BE2C (cell line): ENCODE measurements around the gene MEP1B.

ENCODE experiments used
- DNase-seq: peaks from one replicate; pipeline ENCODE4 v3.0.0-alpha.2; 2020
- H3K27me3 ChIP-seq: fragments of 250-450 bp; sonication (Bioruptor Pico); 2 replicates; pipeline ENCODE4 v1.5.1; 2020; ENCODE audit warnings: mild to moderate bottlenecking
- H3K36me3 ChIP-seq: fragments of 250-450 bp; sonication (Bioruptor Pico); 2 replicates; pipeline ENCODE4 v1.5.1; 2020; ENCODE audit warnings: mild to moderate bottlenecking
- H3K4me1 ChIP-seq: fragments of 250-450 bp; sonication (Bioruptor Pico); 2 replicates; pipeline ENCODE4 v1.5.1; 2020
- H3K4me3 ChIP-seq: 2 replicates; pipeline ENCODE4 v1.5.1; 2011; ENCODE audit warnings: low read depth, low read length
- H3K9me3 ChIP-seq: fragments of 250-450 bp; sonication (Bioruptor Pico); 2 replicates; pipeline ENCODE4 v1.5.1; 2020
- TF ChIP-seq, protein P1 (sequence below): IDR thresholded peaks from 2 replicates; pipeline ENCODE4 v1.5.1; 2012; ENCODE audit warnings: mild to moderate bottlenecking, low read depth, low read length

Gene MEP1B

DNA sequence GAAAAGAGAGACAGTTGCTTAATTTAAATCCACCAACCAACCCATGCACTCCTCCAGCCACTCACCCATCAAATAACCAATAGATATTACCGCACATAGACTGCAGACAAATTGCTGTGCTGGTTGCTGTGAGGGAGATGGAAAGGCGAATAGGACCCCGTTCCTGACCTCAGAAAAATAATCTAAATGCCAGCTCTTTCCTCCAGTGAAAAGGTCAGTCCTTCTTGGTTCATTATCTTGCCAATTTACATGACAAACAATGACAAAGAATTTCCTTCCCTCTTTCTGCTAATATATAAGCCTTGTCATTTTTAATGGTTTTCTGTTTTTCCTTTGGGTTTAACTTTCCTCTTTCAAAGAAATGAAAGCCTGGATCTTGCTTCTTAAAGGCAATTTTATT, 61.6 kb downstream of the MEP1B start:
- TF ChIP-seq, protein P1, sequence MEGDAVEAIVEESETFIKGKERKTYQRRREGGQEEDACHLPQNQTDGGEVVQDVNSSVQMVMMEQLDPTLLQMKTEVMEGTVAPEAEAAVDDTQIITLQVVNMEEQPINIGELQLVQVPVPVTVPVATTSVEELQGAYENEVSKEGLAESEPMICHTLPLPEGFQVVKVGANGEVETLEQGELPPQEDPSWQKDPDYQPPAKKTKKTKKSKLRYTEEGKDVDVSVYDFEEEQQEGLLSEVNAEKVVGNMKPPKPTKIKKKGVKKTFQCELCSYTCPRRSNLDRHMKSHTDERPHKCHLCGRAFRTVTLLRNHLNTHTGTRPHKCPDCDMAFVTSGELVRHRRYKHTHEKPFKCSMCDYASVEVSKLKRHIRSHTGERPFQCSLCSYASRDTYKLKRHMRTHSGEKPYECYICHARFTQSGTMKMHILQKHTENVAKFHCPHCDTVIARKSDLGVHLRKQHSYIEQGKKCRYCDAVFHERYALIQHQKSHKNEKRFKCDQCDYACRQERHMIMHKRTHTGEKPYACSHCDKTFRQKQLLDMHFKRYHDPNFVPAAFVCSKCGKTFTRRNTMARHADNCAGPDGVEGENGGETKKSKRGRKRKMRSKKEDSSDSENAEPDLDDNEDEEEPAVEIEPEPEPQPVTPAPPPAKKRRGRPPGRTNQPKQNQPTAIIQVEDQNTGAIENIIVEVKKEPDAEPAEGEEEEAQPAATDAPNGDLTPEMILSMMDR: no peak
- Histone ChIP-seq H3K4me1 (no peaks in the 10 kb centered on the region), H3K4me3 (no peak overlapping the region), H3K27me3 (no peaks in the 10 kb centered on the region), H3K9me3 (no peaks in the 10 kb centered on the region), H3K36me3 (no peaks in the 10 kb centered on the region)
- no peak for DNase-seq

DNA sequence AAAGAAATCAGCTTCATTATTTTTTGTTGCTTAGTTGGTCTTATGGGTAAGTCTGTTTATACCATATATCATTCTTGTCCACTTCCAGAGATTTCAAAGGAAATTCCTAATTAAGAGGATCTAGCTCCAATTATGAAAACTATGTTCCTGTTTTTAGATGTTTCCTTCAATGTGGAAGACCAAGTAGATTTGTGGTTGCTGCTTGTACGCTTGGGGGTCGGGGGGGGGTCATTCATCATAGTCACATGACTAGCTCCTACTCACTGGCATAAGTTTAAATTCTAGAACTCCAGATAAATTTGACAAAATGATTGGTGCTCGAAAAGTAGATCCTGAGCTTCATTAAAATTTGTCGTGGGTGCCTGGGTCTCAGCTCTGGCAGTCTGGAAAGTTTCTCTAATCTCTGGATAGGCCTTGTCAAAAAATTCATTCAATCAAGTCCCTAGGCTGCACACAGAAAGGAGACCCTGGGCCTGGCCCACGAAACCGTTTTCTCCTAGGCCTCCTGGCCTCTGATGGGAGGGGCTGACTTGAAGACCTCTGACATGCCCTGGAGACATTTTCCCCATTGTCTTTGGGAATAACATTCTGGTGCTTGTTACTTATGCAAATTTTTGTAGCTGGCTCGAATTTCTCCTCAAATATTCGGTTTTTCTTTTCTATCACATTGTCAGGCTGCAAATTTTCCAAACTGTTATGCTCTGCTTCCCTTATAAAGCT, 62.5 kb downstream of the MEP1B start:
- DNase-seq: no peak
- H3K27me3 ChIP-seq: no peaks in the 10 kb centered on the region
- no peak overlapping the region for H3K4me3 ChIP-seq
- no peaks in the 10 kb centered on the region for H3K4me1 ChIP-seq
- H3K9me3 ChIP-seq: no peaks in the 10 kb centered on the region
- H3K36me3 ChIP-seq: no peaks in the 10 kb centered on the region
- TF ChIP-seq, protein P1: no peak

DNA sequence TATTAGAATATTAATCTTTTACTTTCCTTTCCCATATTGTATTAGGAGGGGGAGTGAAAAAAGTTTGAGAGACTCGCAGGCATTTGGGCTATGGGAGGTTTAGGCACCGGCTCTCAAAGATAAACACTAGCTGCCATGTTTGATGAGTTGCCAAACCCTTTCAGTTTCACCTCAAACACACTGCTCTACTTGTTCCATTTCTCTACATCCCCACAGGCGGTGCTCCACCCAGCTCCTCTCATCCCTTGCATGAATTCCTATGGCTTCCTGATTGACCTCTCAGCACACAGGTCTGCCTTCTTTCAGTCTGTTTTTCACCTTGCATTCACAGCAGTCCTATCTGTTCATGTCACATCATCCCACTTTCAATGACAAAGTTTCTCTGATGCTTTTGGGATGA, 65.7 kb downstream of the MEP1B start:
- H3K36me3 ChIP-seq: no peaks in the 10 kb centered on the region
- no peaks in the 10 kb centered on the region for H3K27me3 ChIP-seq
- H3K4me3 ChIP-seq: no peak overlapping the region
- TF ChIP-seq, protein P1: no peak
- DNase-seq: no peak
- no peaks in the 10 kb centered on the region for H3K4me1 ChIP-seq
- no peaks in the 10 kb centered on the region for H3K9me3 ChIP-seq

DNA sequence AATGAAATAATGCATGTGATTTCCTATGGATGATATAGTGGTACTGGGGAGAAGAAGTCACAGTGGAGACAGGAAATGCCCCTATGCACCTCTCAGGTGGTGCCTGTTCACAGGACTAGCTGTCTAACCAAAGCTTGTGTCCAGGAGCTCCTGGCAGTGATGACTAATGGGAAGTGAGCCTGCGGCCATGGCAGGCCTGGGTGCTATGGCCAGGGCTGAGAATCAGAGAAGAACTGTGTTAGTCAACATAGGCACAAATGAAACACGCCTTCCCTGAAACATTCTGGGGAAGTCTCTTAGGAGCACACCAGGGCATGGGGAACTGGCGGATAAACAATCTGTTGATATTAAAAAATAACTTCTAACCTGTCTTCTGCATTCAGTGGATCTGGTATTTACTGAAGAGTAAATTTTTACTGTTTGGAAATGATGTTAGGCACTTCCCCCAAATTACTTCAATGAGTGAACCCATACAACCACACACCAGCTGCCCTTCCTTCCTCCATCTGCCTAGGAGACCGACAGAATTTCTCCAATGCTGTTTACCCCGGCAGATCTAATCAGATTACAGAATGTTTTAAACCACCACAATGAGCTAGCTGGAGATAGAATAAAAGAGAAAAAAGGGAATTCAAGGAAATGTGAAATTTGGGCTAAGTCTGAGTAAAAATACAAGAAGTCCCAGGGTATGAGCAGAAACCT, 67.4 kb downstream of the MEP1B start:
- DNase-seq: no peak
- no peaks in the 10 kb centered on the region for H3K4me1 ChIP-seq
- no peaks in the 10 kb centered on the region for H3K9me3 ChIP-seq
- no peaks in the 10 kb centered on the region for H3K27me3 ChIP-seq
- no peaks in the 10 kb centered on the region for H3K36me3 ChIP-seq
- TF ChIP-seq, protein P1: no peak
- H3K4me3 ChIP-seq: no peak overlapping the region

DNA sequence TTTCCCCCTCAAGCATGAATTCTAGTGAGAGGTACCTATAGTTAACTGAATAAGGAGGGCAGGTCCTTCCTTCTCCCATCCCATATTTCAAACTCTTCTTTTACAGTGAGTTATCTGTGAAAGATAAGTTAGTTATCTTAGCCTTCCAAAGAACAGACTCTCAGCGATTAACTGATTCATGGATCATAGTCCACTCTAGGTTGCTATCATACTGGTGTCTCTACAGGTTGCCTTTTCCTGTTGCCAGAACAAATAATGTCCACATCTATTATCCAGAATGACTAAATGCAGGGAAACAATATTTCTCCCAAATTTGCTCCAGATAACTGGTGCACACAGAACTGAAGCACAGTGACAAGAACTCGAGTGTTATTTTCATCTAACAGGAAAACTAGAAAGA, 68.3 kb downstream of the MEP1B start:
- Histone ChIP-seq H3K4me1 (no peaks in the 10 kb centered on the region), H3K9me3 (no peaks in the 10 kb centered on the region), H3K4me3 (no peak overlapping the region), H3K27me3 (no peaks in the 10 kb centered on the region), H3K36me3 (no peaks in the 10 kb centered on the region)
- TF ChIP-seq, protein P1: no peak
- DNase-seq: no peak

DNA sequence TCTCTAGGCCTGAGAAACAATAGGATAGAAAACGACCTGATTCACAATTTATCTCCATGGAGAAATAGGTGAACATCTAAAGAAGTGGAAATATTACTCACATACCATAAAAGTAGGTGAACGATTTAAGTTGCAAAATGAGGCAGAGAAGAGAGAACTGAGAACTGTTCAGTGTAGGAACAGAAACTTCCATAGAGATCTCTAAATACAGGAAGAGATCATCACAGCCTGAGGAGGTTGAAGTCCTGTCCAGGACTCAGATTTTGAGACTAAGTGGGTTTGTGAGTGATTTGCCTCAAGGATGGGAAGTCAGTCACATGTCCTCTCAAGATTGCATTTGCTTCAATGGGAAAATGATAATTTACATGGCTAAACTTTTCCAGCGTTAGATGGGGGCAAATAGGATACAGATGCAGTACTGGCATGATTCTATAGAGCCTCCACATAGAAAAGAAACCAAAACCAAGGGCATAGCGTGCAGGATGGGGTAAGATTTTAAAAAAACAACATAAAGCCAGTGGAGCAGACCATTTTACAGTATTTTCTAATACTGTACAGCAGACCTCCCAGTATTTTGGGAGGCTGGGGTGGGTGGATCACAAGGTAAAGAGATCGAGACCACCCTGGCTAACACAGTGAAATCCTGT, 68.8 kb downstream of the MEP1B start:
- Histone ChIP-seq H3K4me3 (no peak overlapping the region), H3K9me3 (no peaks in the 10 kb centered on the region), H3K4me1 (no peaks in the 10 kb centered on the region), H3K27me3 (no peaks in the 10 kb centered on the region), H3K36me3 (no peaks in the 10 kb centered on the region)
- DNase-seq: no peak
- TF ChIP-seq, protein P1: no peak
